ENCODE measurements around the gene MSI2. TPM values are rescaled to one million over a fixed set of nuclear protein-coding genes. Genes with fewer than 3 reads are reported as not detected.

The MSI2 gene
- total RNA-seq, 1 donor from 2014 or later: 67.9 TPM

GRCh38 chr17:57444682-57445450 is 188.5 kb downstream of the MSI2 start:
- H3K4me1 Mint-ChIP-seq (ENCODE audit: low read depth, unreplicated experiment): peaks cover 47% of the 10 kb centered on the region
- FAIRE-seq: no peak
- H3K27me3 Mint-ChIP-seq (ENCODE audit: low read depth, unreplicated experiment): no peaks in the 10 kb centered on the region
- TF ChIP-seq CTCF (IDR thresholded peaks at IDR 0.05; ENCODE audit: insufficient read depth, low read depth, low read length) (no peak), EZH2 (IDR thresholded peaks at IDR 0.05; ENCODE audit: insufficient read depth, low read length) (no peak)
- peak; percentile 70 for DNase-seq (ENCODE audit: low read depth)
- H3K9me3 Mint-ChIP-seq (ENCODE audit: unreplicated experiment): no peaks in the 10 kb centered on the region
- H3K36me3 Mint-ChIP-seq (ENCODE audit: low read depth, unreplicated experiment): peaks cover 12% of the 10 kb centered on the region
- peaks cover 66% of the 10 kb centered on the region for H3K4me1 ChIP-seq (ENCODE audit: insufficient read depth, low read length)
- H3K9ac ChIP-seq (ENCODE audit: low read length): peak overlapping the region; percentile 48
- H3K9me3 ChIP-seq (ENCODE audit: insufficient read depth, low read depth, low read length): no peaks in the 10 kb centered on the region
- no peak overlapping the region for H3K4me3 ChIP-seq (ENCODE audit: insufficient read depth, low read depth, low read length)
- no peaks in the 10 kb centered on the region for H3K36me3 ChIP-seq (ENCODE audit: insufficient read depth, low read length)
- peak overlapping the region; percentile 45 for H3K27ac ChIP-seq (ENCODE audit: low read depth, low read length)
- no peaks in the 10 kb centered on the region for H3K27me3 ChIP-seq (ENCODE audit: insufficient read depth, low read length)
- H3K79me2 ChIP-seq (ENCODE audit: insufficient read depth, low read length): peaks cover 7% of the 10 kb centered on the region
- H3K4me3 Mint-ChIP-seq (ENCODE audit: unreplicated experiment): no peak overlapping the region
- H2AFZ ChIP-seq (ENCODE audit: low read depth, low read length): no peak overlapping the region
- H3K27ac Mint-ChIP-seq (ENCODE audit: unreplicated experiment): no peak overlapping the region
- no peaks in the 10 kb centered on the region for H4K20me1 ChIP-seq (ENCODE audit: insufficient read depth, low read length)
- H3K4me2 ChIP-seq (ENCODE audit: low read length): peak overlapping the region; percentile 65

- no peak overlapping the region for H3K4me3 Mint-ChIP-seq (ENCODE audit: unreplicated experiment)
- H3K4me1 Mint-ChIP-seq (ENCODE audit: low read depth, unreplicated experiment): peaks cover 36% of the 10 kb centered on the region
- peak overlapping the region; percentile 65 for H3K4me2 ChIP-seq (ENCODE audit: low read length)
- H3K4me3 ChIP-seq (ENCODE audit: insufficient read depth, low read depth, low read length): no peak overlapping the region
- no peak overlapping the region for H2AFZ ChIP-seq (ENCODE audit: low read depth, low read length)
- no peaks in the 10 kb centered on the region for H3K36me3 ChIP-seq (ENCODE audit: insufficient read depth, low read length)
- H3K27ac ChIP-seq (ENCODE audit: low read depth, low read length): peak overlapping the region; percentile 45
- H3K9me3 ChIP-seq (ENCODE audit: insufficient read depth, low read depth, low read length): no peaks in the 10 kb centered on the region
- H3K9me3 Mint-ChIP-seq (ENCODE audit: unreplicated experiment): no peaks in the 10 kb centered on the region
- peaks cover 6% of the 10 kb centered on the region for H3K79me2 ChIP-seq (ENCODE audit: insufficient read depth, low read length)
- no peak overlapping the region for H3K27ac Mint-ChIP-seq (ENCODE audit: unreplicated experiment)
- H3K9ac ChIP-seq (ENCODE audit: low read length): peak overlapping the region; percentile 19
- peaks cover 12% of the 10 kb centered on the region for H3K36me3 Mint-ChIP-seq (ENCODE audit: low read depth, unreplicated experiment)
- no peaks in the 10 kb centered on the region for H3K27me3 Mint-ChIP-seq (ENCODE audit: low read depth, unreplicated experiment)
- TF ChIP-seq CTCF (IDR thresholded peaks at IDR 0.05; ENCODE audit: insufficient read depth, low read depth, low read length) (no peak), EZH2 (IDR thresholded peaks at IDR 0.05; ENCODE audit: insufficient read depth, low read length) (no peak)
- H3K4me1 ChIP-seq (ENCODE audit: insufficient read depth, low read length): peaks cover 56% of the 10 kb centered on the region
- H3K27me3 ChIP-seq (ENCODE audit: insufficient read depth, low read length): no peaks in the 10 kb centered on the region
- no peaks in the 10 kb centered on the region for H4K20me1 ChIP-seq (ENCODE audit: insufficient read depth, low read length)
- DNase-seq (ENCODE audit: low read depth) (peak; percentile 68), FAIRE-seq (no peak)
Measured at GRCh38 chr17:57445772-57446472, 189.6 kb downstream of the MSI2 start.
